GM21786 (cell line): Measurements from ENCODE around the gene SMIM32.

Experiments
- ATAC-seq: cut with Tn5 transposase; IDR thresholded peaks from one replicate; pipeline ENCODE4 v1.9.1; 2021; ENCODE audit not compliant: unreplicated experiment

The SMIM32 gene

DNA sequence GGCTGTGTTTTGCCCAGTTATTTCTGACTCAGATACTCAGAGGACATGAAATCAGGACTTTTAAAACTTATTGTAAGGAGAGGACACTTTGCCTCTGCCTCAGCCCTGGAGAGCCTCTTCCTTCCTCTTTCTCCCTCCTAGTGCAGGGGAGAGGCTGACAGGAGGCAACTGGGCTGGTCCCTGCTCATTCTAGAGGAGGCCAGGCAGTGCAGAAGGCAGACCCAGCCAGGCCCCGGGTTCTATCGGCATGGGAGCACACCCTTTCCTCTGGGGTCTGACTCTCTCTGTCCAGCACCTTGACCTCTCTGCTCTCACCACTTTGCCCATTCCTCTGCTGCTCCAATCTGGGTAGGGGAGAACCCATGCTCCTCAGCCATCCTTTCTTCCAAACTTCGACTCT, 16.0 kb upstream of the SMIM32 start:
- ATAC-seq = no peak

DNA sequence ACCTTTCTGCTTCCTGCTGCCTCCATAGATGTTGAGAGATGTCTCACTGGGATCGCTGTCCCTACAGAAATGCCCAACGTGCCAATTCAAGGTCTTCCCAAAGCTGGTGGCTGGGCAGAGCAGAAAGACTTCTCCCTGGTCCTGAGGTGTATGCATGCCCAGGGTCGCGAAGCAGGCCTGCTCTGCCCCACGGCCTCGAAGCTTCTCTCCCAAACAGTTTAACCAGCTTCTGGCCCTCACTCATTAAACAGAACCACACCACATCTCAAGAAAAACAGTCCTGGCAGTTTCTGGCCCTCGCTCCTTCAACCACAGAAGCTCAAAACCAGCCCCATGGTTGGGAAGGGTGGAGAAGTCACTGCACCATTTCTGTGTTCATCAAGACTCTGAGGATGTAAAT, 14.7 kb upstream of the SMIM32 start:
- ATAC-seq = no peak

DNA sequence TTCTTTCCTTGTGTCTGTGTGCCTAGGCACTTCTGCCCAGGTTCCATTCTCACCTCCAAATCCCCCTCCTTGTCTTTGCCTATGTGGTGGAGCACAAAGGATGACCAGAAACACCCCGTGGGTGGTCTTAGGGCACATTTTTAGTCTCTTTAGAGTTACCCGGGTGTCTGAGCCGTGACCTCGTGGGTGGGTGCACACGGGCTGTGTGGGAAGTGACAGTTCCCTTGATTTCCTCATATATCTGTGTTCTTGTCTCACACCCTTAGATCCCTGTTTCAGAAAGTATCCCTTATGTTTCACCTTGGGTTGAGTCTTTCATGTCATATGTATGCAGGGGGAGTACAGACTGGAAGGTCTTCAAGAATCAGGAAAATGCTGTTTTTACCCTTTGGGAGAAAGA, 13.4 kb upstream of the SMIM32 start:
- ATAC-seq = no peak

- no peak for ATAC-seq
These were observed 13.0 kb upstream of the SMIM32 start for GRCh38 chr5:136205941-136206340.

DNA sequence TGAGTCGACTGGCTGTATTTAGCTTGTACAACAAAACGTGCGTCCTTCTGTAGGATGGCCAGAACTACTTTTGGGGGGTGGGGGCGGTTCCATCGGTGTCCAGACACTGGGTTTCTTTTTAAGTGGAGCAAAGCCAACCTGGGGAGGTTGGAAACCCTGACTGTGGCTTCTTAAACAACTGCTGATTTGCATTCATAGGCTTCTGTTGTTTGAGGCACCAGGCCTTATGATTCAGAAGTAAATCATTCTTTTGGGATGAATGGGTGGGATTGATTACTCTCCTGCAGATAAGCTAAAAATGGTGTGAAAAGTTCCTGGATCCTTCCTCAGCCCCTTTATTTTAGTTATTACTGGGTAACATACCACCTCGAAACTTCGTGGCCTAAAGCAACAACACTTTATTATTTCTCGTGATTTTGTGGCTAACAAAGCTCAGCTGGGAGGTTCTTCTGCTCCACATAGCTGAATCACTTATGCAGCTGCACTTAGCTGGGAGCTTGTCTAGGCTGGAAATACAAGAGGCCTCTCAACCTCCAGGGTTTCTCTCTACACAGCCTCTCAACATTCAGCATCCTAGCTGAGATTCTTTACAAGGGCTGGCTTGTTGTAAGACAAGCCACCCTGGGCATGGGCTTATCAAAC, 12.2 kb upstream of the SMIM32 start:
- ATAC-seq = no peak

- ATAC-seq = no peak
These were observed 10.5 kb upstream of the SMIM32 start for GRCh38 chr5:136203303-136203922.

GRCh38 chr5:136202469-136203205, 9.7 kb upstream of the SMIM32 start:
- no peak for ATAC-seq

GRCh38 chr5:136201870-136202269, 8.9 kb upstream of the SMIM32 start:
- no peak for ATAC-seq

DNA sequence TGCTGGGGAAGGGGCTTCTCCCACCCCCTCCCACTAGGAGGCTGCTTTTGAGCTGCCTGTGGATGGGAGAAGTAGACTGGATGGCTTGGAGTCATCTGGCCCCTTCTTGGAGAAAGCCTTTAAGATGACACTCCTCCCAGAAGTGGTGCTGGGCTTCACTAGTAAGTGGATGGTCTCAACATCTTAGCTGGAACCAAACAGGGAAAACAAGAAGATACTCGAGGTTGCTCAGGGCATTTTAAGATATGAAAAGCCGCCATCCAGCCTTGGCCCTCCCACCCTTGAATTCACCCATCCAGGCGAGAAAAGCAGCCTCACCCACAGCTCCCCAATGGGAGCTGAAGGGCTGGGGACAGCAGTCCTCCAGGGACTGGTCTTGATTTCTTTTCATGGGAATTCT, 7.8 kb upstream of the SMIM32 start:
- no peak for ATAC-seq

- ATAC-seq = no peak
These were observed 7.2 kb upstream of the SMIM32 start for GRCh38 chr5:136200130-136200529.

GRCh38 chr5:136199408-136199807, 6.4 kb upstream of the SMIM32 start:
- ATAC-seq = no peak

DNA sequence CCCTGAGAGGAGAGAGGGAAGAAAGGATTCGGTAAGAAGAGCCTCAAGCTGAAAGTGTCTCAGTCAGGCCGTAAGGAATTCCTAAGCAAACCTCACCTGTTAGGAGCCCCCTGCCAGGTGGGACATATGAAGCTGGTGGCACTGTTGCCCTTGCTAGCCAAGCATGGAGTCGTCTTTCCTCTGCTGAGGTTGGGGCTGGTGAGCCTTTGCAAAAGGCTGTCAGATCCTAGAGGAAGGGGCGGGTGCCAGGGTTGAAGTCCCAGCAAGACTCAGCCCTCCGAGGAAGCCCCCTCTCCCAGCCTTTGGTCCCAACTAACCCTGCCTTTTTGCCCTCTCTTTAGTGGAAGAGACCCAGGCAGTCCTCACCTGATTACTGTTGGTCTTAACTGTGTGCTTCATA, 5.5 kb upstream of the SMIM32 start:
- no peak for ATAC-seq

DNA sequence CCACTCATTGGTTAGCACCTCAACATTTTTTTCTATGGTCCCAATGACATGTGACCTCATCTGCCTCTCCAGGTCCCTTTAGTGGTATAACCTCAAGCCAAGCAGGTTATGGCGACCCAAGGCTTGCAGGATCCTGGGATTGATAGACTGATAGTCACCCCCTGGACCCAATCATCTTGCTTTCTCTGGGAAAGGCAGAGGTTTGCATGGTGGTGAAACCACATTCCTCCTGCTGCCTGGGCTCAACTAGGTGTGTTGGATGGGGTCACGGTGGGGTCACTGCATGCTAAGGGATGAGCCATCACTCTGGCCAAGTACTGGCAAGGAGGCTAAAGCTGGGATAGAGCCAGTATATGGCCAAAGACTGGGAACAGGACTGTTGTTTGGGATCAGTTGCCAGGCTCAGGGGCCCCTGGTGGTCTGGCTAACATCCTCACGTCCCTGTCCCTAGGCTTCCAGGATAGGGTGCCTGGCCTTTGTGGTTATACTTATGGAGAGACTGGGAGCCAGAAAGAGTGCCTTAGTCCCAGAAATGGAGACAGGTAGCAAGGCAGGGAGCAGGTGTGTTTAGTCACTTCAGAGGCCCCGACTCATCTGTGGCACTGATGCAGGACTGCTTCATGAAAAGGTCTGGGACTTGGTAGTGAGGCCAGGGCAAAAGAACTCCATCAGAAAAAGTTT, 4.6 kb upstream of the SMIM32 start:
- ATAC-seq = no peak

DNA sequence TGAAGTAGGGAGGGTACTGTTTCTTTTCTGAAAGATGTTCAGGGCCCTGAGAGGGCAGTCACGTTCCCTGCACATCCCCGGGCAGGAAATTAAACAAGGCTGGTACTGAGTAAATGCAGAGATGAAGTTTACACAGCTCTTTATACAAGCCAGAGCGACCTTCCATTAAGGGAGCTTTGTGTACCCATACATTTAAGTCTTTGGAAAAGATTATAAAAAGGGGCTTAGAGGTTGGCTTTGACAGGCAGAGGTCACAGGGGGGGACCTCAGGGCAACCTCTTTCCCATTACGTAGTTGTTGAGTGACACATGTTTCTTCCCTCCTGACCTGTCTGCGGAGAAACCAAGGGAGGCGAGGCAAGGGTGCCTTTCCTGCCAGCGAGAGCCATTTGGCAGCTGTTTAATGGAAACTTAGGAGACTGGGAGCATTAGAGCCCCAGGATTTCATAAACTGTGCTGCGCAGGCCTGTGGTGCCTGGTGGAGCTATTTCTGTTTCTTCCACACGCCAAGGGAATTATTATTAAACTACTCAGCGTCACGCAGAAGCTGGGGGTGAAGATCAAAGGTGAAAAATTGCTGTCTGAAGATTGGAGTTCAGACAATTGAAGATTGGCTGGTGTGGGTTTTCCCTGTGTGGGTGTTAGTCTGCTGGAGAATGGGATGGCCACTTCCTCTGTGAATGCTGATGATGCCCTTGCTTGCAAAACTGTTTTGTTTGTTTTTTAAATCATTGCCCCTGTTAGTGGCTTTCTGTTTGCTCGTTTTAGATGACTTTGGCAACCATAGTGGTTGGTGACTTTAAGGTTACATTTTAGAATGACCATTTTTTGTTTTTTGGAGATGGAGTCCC, 3.2 kb upstream of the SMIM32 start:
- ATAC-seq = no peak

DNA sequence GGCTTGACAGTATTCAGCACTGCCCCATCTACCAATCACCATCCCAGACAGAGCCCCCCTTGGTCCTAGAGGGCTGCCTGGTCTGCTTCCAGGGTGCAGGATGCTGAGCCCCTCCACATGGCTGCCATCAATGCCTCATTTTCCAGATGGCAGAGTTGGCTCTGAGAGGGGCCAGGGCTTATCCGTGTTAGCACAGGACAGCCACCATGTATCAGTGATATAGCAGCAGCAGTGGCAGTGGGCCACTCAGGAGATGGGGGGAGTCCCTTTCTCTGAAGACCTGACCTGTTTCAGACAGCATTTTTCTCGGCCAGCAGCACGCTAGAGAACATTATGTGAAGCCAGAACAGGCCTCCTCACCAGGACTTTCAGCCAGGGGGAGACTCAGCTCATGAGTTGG, 1.6 kb upstream of the SMIM32 start:
- no peak for ATAC-seq

GRCh38 chr5:136193322-136193935, 467 bp upstream of the SMIM32 start:
- no peak for ATAC-seq

DNA sequence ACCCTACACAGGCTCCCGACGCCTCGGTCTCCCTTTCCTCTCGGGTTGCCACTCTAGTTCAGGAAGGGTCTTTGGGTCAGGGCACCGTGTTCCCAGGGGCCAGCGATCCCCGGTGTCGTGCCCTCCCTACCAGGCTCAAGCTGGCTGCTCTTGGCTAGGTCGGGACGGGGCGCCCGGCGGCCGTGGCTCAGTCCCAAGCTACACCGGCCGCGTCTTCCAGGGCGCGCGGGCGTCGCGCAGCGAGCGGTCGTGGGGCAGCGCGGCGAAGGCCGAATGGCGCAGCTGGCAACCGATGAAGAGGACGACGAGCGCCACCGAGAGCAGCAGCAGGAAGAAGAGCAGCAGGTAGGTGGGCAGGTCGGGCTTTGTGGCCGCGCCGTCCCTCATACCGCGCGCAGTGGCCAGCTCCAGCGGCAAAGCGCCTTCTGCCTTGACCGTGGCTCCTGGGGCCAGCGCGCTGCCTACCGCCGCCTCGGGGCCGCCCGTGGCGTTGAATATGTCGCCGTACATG, 892 bp downstream of the SMIM32 start:
- ATAC-seq = no peak

GRCh38 chr5:136191304-136192014, 1.5 kb downstream of the SMIM32 start:
- ATAC-seq = no peak

- no peak for ATAC-seq
These were observed 2.1 kb downstream of the SMIM32 start for GRCh38 chr5:136190904-136191303.
